Hypothalamus (tissue), 51 donors: ENCODE results near the gene DENND2A.
"Not testable (repeated sequence)": the region's sequence is repeated elsewhere in the genome, so short reads cannot be mapped to it uniquely, and the experiment has no call there.

ENCODE experiments used
- DNase-seq, 51 donors: peaks; one replicate each; lab custom pipeline; 2025; lab: John Stamatoyannopoulos, UW

Gene DENND2A

GRCh38 chr7:140593672-140593982 is 47.0 kb downstream of the DENND2A start:
- no peak for DNase-seq

GRCh38 chr7:140592964-140593671 is 47.5 kb downstream of the DENND2A start:
- no peak for DNase-seq

- no peak for DNase-seq
Observed at GRCh38 chr7:140591180-140591902, 49.3 kb downstream of the DENND2A start.

- DNase-seq = no peak
Observed at GRCh38 chr7:140587243-140587642, 53.4 kb downstream of the DENND2A start.

GRCh38 chr7:140586516-140586915 is 54.1 kb downstream of the DENND2A start:
- DNase-seq = no peak

- no peak for DNase-seq
Observed at GRCh38 chr7:140585333-140585732, 55.3 kb downstream of the DENND2A start.

- no peak for DNase-seq
Observed at GRCh38 chr7:140584195-140584851, 56.3 kb downstream of the DENND2A start.

GRCh38 chr7:140581411-140581810 is 59.2 kb downstream of the DENND2A start:
- DNase-seq = peak in 21 of 51 donors; percentile 2 to 60 (median 18)

- no peak for DNase-seq
Observed at GRCh38 chr7:140577651-140578050, 63.0 kb downstream of the DENND2A start.

GRCh38 chr7:140576589-140576988 is 64.0 kb downstream of the DENND2A start:
- DNase-seq = no peak

GRCh38 chr7:140571538-140572122 is 69.0 kb downstream of the DENND2A start:
- DNase-seq = no peak

- DNase-seq = no peak
Observed at GRCh38 chr7:140570120-140570519, 70.5 kb downstream of the DENND2A start.

GRCh38 chr7:140568021-140568813 is 72.4 kb downstream of the DENND2A start:
- DNase-seq = no peak

- DNase-seq = not testable (repeated sequence)
Observed at GRCh38 chr7:140566186-140566585, 74.4 kb downstream of the DENND2A start.

- DNase-seq = not testable (repeated sequence)
Observed at GRCh38 chr7:140565761-140566160, 74.9 kb downstream of the DENND2A start.

GRCh38 chr7:140564643-140565042 is 76.0 kb downstream of the DENND2A start:
- DNase-seq = no peak

GRCh38 chr7:140562926-140563481 is 77.6 kb downstream of the DENND2A start:
- no peak for DNase-seq

- DNase-seq = no peak
Observed at GRCh38 chr7:140559410-140559809, 81.2 kb downstream of the DENND2A start.

GRCh38 chr7:140557809-140558518 is 82.6 kb downstream of the DENND2A start:
- no peak for DNase-seq

GRCh38 chr7:140557069-140557468 is 83.5 kb downstream of the DENND2A start:
- DNase-seq = no peak
